GM21717 (cell line): ENCODE measurements around the gene C4orf33.
"Not testable (repeated sequence)": the region's sequence is repeated elsewhere in the genome, so short reads cannot be mapped to it uniquely, and the experiment has no call there.

Experiments used
- ATAC-seq: cut with Tn5 transposase; IDR thresholded peaks from one replicate; pipeline ENCODE4 v1.9.1; 2021; ENCODE audit warnings: mild to moderate bottlenecking, moderate library complexity; ENCODE audit not compliant: unreplicated experiment

C4orf33 gene

DNA sequence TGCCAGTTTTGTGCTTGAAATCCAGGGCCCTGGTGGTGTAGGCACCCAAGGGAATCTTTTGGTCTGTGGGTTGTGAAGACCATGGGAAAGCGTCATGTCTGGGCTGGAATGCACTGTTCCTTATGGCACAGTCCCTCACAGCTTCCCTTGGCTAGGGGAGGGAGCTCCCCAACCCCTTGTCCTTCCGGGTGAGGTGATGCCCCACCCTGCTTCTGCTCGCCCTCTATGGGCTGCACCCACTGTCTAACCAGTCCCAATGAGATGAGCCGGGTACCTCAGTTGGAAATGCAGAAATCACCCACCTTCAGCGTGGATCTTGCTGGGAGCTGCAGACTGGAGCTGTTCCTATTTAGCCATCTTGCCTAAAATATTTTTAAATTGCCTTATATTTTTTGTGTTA lies 30.7 kb downstream of the C4orf33 start:
- not testable (repeated sequence) for ATAC-seq

DNA sequence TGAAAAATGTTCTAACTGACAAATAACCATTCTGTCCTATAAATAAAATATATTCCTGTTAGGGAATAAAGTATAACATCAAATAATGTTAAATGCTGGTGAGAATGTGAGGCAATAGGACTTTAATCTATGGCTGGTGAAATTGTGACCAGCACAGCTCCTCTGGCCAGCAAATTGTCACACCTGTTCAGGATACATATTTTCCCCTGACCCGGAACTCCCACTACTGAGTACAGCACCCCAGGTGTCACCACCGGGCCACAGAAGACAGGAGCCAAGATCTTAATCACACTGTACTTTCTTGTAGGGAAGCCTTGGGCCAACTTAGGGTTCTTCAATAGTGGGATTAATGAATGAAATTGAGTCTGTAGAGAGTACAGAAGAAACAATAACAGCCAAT lies 33.2 kb downstream of the C4orf33 start:
- no peak for ATAC-seq

DNA sequence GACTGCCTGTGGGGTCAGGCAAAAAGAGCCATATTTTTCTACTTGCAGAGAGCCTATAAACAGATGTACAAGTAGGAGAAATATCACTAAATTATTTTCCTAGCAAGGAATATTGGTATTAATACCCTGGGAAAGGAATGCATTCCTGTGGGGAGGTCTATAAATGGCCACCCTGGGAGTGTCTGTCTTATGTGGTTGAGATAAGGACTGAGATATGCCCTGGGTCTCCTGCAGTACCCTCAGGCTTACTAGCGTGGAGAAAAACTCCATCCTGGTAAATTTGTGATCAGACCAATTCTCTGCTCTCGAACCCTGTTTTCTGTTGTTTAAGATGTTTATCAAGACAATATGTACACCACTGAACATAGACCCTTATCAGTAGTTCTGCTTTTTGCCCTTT lies 35.4 kb downstream of the C4orf33 start:
- no peak for ATAC-seq

DNA sequence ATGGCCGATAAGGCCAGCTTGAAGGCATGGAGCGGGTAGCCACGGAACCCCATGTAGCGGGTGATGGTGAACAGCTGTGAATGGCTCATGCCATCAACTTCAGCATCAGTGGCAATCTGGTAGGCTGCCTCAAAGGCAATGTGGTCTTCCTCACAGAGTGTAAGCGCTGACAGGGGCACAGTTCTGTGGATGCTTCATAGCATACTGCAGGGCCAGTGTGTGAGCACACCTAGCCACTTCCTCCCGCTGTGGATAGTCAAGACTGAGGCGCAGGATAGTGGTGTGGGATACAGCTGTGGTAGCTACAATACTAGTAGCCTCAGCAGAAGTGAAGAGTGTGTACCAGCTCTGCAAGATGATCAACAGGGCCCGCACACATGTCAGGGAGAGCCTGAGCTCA lies 40.5 kb downstream of the C4orf33 start:
- ATAC-seq = no peak

DNA sequence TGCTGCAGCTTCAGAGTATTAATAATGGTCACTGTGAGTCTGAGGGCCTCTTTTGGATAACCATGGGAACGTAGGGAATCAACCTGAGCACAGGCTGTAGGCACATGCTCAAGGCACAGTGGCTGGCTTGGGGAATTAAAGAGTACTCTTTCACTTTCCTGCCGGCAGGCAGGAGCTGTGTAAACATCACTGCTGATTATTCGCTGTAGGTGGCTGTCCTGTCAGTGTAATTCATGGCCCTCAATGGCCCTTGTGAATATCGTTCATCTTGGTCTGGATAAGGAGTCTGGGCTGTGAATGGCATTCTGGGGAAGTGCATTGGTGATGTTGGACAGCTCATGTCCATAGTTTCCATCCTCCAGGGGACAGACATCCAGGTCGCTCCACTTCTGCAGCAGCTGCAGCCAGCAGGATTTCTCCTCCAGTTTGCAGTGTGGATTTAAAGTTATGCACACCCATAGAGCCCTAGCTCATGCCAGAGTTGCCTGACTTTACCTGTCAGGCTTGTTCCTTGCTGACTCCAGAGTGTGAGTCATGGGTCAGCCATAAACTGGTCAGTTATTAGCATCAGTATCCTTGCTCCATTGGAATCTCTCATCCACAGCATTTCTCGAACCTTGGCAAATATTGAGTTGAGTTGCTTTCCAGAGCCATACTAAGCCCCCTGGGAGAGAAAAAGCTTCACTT lies 43.0 kb downstream of the C4orf33 start:
- ATAC-seq = no peak

DNA sequence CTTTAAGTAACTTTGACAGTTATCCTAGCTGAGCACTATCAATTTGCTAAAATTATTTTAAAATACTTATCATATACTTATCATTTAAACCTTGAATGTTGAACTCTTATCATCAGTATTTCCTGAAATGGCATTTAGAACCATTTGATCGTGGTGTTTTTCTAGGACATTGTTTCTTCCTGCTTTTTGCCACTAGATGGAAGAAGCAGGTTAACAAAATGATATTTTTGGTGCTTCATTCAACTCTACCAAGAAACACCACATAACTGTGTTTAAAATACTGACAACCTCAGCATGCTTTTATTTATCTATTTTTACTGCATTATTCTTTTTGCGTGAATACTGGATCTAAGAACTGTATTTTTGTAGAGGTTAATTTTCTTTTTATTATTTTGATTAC lies 44.6 kb downstream of the C4orf33 start:
- no peak for ATAC-seq

DNA sequence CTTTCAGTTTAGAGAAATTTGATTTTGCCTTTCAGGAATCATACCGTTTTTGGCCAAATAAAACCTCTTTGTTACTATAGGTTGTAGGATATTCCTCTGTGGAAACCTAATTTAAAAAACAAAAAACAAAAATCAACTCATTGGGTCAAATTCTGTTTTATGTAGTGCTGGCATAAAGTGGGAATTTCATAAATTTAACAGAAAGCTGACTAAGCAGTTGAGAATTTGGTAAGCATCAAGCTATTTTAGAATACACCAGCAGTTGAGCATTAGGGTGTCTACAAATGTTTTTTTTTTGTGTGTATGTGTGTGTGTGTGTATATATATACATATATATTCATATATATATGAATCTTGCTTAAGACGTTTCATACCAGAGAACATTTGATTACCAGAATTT lies 47.4 kb downstream of the C4orf33 start:
- no peak for ATAC-seq

DNA sequence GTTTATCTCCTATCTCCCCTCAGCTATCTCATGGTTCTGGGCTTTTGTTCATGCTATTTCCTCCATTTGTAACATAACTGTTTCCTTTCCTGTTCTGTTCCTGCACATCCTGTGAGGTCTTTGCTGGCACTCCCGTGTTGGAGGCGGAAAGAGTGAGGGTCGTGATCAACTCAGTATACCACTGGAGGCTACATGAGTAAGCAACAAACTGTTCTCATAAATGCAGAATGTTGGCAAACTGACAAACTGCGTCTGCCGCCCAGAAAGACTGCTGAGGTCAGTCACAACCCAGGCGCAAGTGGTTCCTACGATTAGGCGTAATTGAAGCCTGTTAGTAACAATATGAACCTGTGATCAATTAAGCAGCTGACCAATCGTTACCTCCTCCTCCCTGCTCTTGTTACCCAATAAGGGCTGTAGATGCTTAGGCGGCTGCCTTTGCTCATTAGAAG lies 48.8 kb downstream of the C4orf33 start:
- no peak for ATAC-seq

DNA sequence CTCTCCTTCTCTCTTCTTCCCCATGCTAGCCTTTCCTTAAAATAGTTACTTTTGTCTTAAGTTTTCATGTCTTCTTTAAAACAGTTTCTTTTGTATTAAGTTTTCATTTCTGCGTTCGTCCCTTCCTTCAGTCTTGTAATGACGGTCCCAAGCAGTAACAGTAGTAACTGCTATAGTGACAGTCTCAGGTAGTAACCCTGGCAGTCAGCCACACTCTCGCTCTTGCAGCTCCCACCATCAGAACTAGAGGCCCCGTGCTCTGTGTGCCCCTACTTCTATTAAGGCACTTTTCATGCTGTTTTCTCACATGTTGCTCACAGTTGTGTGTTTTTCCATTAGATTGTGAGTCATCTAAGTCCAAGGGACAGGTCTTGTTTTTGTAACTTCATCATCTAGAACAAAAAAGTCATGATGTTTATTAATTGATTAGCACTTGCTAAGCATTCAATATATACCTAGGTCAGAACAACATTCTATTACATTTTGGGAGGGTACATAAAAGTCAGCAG lies 49.3 kb downstream of the C4orf33 start:
- ATAC-seq = no peak

DNA sequence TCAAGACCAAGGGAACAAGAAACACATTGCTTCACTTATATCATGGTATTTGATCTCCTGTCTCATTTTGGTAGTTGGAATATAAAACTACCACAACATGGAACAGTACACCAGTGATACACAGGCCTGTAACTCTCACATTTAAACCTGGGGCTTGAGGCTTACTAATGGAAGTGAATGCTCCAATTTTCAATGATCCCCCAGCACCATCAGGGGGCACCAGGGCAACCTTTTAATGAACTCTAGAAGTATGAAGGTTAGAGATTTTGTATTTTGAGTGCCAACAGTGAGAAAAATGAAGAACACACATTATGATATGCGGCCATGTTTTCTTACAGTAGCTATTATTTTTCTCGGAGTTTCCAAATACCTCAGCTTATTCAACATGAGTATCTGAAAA lies 50.7 kb downstream of the C4orf33 start:
- no peak for ATAC-seq

DNA sequence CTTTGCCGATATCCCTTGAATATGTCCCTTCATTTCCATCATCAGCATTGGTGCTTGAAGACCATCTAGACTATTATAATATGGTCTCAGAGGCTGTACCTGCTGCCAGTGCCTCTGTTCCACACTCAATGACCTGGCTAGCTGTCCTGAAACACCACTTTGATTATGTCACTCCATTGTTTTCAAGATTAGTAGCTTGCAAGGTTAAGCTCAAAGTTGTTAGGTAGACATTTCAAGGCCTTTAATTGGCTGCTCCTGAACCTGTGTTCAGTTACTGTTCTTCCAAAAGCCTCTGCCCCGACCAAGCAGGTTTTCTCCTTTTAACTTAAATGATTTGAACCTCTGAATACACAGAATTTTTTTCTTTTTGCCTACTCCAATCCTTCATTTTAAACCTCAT lies 52.9 kb downstream of the C4orf33 start:
- no peak for ATAC-seq

DNA sequence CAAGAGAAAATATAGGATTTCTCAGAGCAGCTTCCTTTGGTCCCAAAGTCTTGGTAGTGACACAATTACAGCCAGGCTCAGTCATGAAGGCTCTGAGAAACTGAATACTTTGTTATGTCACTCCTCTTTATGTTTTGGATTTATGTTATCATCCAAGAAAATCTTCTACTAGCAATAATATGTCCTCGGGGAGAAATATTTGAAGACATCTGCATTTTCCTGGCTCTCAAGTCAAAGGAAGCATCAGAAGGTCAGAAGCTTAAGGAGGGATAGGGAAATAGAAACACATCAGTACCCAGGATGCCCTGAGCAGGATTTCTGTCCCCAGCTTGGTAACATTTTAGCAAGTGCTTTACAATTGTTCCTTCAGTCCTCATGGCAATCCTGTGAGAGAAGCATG lies 54.0 kb downstream of the C4orf33 start:
- ATAC-seq = no peak

DNA sequence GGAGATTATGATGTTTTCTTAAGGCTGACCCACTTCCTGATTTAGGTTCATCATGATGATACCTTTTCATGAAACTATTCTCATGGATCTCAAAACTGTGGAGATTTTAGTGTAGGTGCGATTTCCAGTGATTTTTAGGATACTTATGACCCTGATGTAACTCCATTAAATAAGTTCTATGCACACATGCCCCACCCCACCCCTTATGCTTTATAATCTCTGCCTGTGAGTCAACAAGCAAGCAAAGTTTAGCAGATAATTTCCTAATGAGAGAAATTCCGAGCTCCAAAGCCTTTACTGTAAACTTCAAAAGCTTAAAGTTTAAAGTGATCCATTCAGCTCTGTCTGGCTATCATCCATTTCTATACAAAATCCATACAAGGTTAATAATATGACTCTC lies 56.4 kb downstream of the C4orf33 start:
- ATAC-seq = no peak

DNA sequence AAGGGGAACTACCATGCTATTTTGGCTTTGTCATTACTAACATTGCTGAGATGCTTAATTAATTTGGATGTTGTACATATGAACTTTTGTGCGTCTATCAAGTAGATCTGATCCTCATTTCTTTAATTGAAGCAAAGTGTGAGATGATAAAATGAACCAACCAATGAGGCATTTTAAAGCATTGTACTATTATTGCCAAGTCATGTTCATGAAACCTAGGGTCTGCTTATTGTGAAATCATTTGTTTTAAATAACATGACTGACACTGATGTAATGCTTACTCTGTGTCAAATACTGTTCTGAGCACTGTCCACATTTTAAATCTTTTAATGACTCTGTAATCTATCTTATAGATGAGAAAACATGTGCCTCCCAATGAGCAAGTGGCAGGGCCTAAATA lies 57.7 kb downstream of the C4orf33 start:
- no peak for ATAC-seq

DNA sequence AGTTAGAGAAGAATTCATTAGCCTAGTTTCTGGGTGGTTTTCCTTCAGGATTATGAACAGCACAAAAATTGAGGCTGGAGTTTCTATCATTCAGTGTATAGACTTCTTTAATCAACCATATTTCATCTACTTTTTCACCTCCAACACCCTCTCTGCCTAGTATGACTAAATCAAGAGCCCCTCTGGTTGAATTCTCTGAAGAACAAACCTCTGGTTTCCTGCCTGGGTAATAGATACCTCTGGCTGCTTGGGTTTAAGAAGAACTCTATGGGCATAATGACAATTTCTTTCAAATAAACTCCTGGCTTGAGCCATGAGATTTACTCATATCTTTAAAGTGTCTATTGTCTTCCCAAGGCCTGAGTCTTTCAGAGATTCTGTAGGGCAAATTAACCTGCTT lies 66.5 kb downstream of the C4orf33 start:
- no peak for ATAC-seq

DNA sequence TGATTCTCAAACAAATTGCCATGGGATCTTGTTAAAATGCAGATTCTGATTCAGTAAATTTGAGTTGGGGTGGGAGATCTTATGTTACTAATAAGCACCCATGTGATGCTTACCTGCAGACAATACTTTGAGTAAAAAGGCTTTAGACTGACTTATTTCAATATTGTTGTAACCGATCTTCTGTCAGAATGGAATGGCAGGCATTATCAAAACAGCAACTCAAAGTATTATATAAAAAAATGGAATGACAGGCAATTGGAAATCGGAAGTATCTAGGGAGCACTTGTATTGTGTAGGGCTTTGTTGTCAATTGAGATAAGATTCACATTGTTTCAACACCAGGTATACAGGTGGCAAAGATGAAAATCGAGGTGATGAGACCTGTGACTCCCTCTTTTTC lies 67.5 kb downstream of the C4orf33 start:
- ATAC-seq = no peak

DNA sequence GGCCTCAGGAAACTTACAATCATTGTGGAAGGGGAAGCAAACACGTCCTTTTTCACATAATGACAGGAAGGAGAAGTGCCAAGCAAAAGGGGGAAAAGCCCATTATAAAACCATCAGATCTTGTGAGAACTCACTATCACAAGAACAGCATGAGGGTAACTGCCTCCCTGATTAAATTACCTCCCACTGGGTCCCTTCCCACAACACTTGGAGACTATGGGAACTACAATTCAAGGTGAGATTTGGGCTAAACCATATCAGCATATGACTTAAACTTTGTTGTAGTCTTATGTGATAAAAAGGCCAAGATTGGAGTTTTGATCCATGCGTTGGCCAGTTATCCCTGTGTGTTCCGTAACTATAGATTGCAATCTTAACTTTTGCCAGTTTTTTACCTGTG lies 68.3 kb downstream of the C4orf33 start:
- ATAC-seq = no peak
